HL-60 (cell line): Measurements from ENCODE around the gene SLAMF7.

Source experiments
- DNase-seq, 2 experiments: peaks; one replicate each; pipeline ENCODE4 v3.0.0-alpha.2; 2010 to 2020; ENCODE audit warnings: low read depth in 1 of 2, low spot score in 1 of 2
- H3K27ac ChIP-seq: fragments of 250-450 bp; sonication (Bioruptor Pico); replicated peaks from 2 replicates; pipeline ENCODE4 v1.5.1; 2020; ENCODE audit warnings: mild to moderate bottlenecking, moderate library complexity
- H3K27me3 ChIP-seq: fragments of 250-450 bp; sonication (Bioruptor Pico); 2 replicates; pipeline ENCODE4 v1.5.1; 2021; ENCODE audit warnings: mild to moderate bottlenecking, moderate library complexity; ENCODE audit not compliant: insufficient read depth, poor library complexity, severe bottlenecking
- H3K4me3 ChIP-seq: replicated peaks from 2 replicates; pipeline ENCODE4 v1.5.1; 2011; ENCODE audit warnings: mild to moderate bottlenecking, control low read depth, low read length; ENCODE audit not compliant: insufficient read depth
- CTCF ChIP-seq: IDR thresholded peaks from one replicate; pipeline ENCODE4 v1.5.1; 2011; ENCODE audit warnings: low read length, control low read depth, inconsistent platforms; ENCODE audit not compliant: insufficient read depth
- GABPA ChIP-seq: IDR thresholded peaks from 2 replicates; pipeline ENCODE4 v1.6.1; 2012; ENCODE audit warnings: low read depth
- POLR2AphosphoS5 ChIP-seq: IDR thresholded peaks from 2 replicates; pipeline ENCODE4 v1.6.1; 2012; ENCODE audit warnings: low read depth
- REST ChIP-seq: IDR thresholded peaks from 2 replicates; pipeline ENCODE4 v1.6.1; 2012; ENCODE audit warnings: low read depth; ENCODE audit not compliant: insufficient replicate concordance
- SPI1 ChIP-seq: IDR thresholded peaks from 2 replicates; pipeline ENCODE4 v1.6.1; 2012; ENCODE audit warnings: low read depth, mild to moderate bottlenecking, borderline replicate concordance

The SLAMF7 gene

GRCh38 chr1:160789051-160789701 is 50.1 kb downstream of the SLAMF7 start:
- no peak for DNase-seq
- TF ChIP-seq REST (no peak), GABPA (no peak), POLR2AphosphoS5 (no peak), SPI1 (no peak), CTCF (no peak)
- Histone ChIP-seq H3K4me3 (no peak overlapping the region), H3K27me3 (no peaks in the 10 kb centered on the region), H3K27ac (no peak overlapping the region)

GRCh38 chr1:160789702-160790611 is 50.9 kb downstream of the SLAMF7 start:
- TF ChIP-seq SPI1 (peak; percentile 74; the same call in 1 of the 2 replicates), CTCF (no peak), POLR2AphosphoS5 (no peak)
- Histone ChIP-seq H3K27ac (no peak overlapping the region), H3K27me3 (no peaks in the 10 kb centered on the region), H3K4me3 (no peak overlapping the region)
- DNase-seq, result peak in 1 of 2 experiments; percentile 9

GRCh38 chr1:160794376-160794775 is 55.3 kb downstream of the SLAMF7 start:
- TF ChIP-seq REST, result no peak
- no peak for TF ChIP-seq POLR2AphosphoS5
- no peak for TF ChIP-seq GABPA
- no peak for TF ChIP-seq SPI1
- no peak for TF ChIP-seq CTCF
- H3K27ac ChIP-seq, result no peak overlapping the region
- no peak for DNase-seq
- no peaks in the 10 kb centered on the region for H3K27me3 ChIP-seq
- H3K4me3 ChIP-seq, result no peak overlapping the region
